Esophagus muscularis mucosa (tissue), 4 donors: ENCODE data around the gene KLF7. TPM values are rescaled to one million over a fixed set of nuclear protein-coding genes. Genes with fewer than 3 reads are reported as not detected.

ENCODE experiments used
- DNase-seq: peaks from one replicate; pipeline ENCODE4 v3.0.0-alpha.2; 2017; ENCODE audit errors: extremely low spot score
- H3K27ac ChIP-seq, 4 donors: fragments of 200-600 bp; sonication (generic); replicated peaks in 1 of 4; 1 replicate in 3 of 4; 2 replicates in 1 of 4; pipeline ENCODE4 v1.5.1; 2016 to 2019; ENCODE audit warnings: mild to moderate bottlenecking in 1 of 4
- H3K27me3 ChIP-seq, 4 donors: fragments of 200-600 bp; sonication (generic); one replicate each; pipeline versions ENCODE4 v1.5.1 to v1.6.0; 2016 to 2019
- H3K36me3 ChIP-seq, 4 donors: fragments of 200-600 bp; sonication (generic); one replicate each; pipeline ENCODE4 v1.5.1; 2016 to 2019
- H3K4me1 ChIP-seq, 4 donors: fragments of 200-600 bp; sonication (generic); one replicate each; pipeline ENCODE4 v1.5.1; 2016 to 2019
- H3K4me3 ChIP-seq, 4 donors: fragments of 200-600 bp; sonication (generic); 1 replicate in 2 of 4; 2 replicates in 2 of 4; pipeline ENCODE4 v1.5.1; 2016 to 2019; ENCODE audit warnings: mild to moderate bottlenecking in 4 of 4, moderate library complexity in 1 of 4
- H3K9me3 ChIP-seq, 4 donors: fragments of 200-600 bp; sonication (generic); 1 replicate in 3 of 4; 2 replicates in 1 of 4; pipeline ENCODE4 v1.5.1; 2016 to 2019
- CTCF ChIP-seq, 3 experiments: fragments of 200-600 bp in 2 of 3; fragments of 450-650 bp in 1 of 3; sonication (generic) in 2 of 3; IDR thresholded peaks; one replicate each; pipeline ENCODE4 v1.5.1; 2017 to 2019; ENCODE audit warnings: antibody characterized with exemption in 3 of 3, mild to moderate bottlenecking in 2 of 3, moderate library complexity in 1 of 3
- EP300 ChIP-seq: sonication (generic); formaldehyde crosslinking; IDR thresholded peaks from one replicate; pipeline ENCODE4 v1.6.1; 2017; ENCODE audit warnings: antibody characterized with exemption
- POLR2A ChIP-seq: fragments of 450-650 bp; IDR thresholded peaks from one replicate; pipeline ENCODE4 v1.6.1; 2017; ENCODE audit warnings: antibody characterized with exemption, moderate library complexity, mild to moderate bottlenecking, low read depth
- POLR2AphosphoS5 ChIP-seq, 2 donors: sonication (generic); formaldehyde crosslinking; IDR thresholded peaks; one replicate each; pipeline ENCODE4 v1.6.1; 2017; ENCODE audit warnings: antibody characterized with exemption in 2 of 2
- WGBS: methylation state at CpG from one replicate; pipeline ENCODE4 v1.1.5; 2018; 5-methylcytosine and 5-hydroxymethylcytosine counted together
- intact Hi-C: fragments of 100-400 bp; cut with DNase I; formaldehyde crosslinking; loops from one replicate; pipeline ENCODE4 v1.15.1; 2023
- total RNA-seq, 4 donors: library from RNA; depleted of rRNA; stranded (reverse); fragments of >200 nt; gene quantifications; one replicate each; pipeline versions ENCODE4 v1.1.0 to v1.2.1, GENCODE V29; 2016

Gene KLF7
- total RNA-seq, 4 donors from 2014 or later: 25.3 to 47.4 (median 36.9) TPM

- Histone ChIP-seq H3K4me1 (peaks cover 0 to 15% (median 3%) of the 10 kb centered on the region in 4 donors), H3K9me3 (no peaks in the 10 kb centered on the region), H3K4me3 (no peak overlapping the region), H3K27ac (no peak overlapping the region), H3K27me3 (no peaks in the 10 kb centered on the region), H3K36me3 (no peaks in the 10 kb centered on the region)
- intact Hi-C loops: no loop called here
- WGBS: 76% methylated on average over 5 of the region's 5 CpGs
- DNase-seq: no peak
- no peak for TF ChIP-seq EP300
- TF ChIP-seq POLR2AphosphoS5 (IDR thresholded peaks at IDR 0.05): no peak
- no peak for TF ChIP-seq POLR2A
- no peak for TF ChIP-seq CTCF (IDR thresholded peaks at IDR 0.05)
These were observed 116.6 kb downstream of the KLF7 start for GRCh38 chr2:207049122-207049521.

- H3K27ac ChIP-seq: no peak overlapping the region
- no peak for TF ChIP-seq POLR2AphosphoS5 (IDR thresholded peaks at IDR 0.05)
- TF ChIP-seq CTCF (IDR thresholded peaks at IDR 0.05): no peak
- TF ChIP-seq POLR2A: no peak
- no peak for TF ChIP-seq EP300
- intact Hi-C loops: no loop called here
- H3K27me3 ChIP-seq: no peaks in the 10 kb centered on the region
- no peaks in the 10 kb centered on the region for H3K36me3 ChIP-seq
- H3K9me3 ChIP-seq: no peaks in the 10 kb centered on the region
- peaks cover 0 to 15% (median 3%) of the 10 kb centered on the region in 4 donors for H3K4me1 ChIP-seq
- 69% methylated on average over 5 of the region's 5 CpGs for WGBS
- DNase-seq: no peak
- H3K4me3 ChIP-seq: no peak overlapping the region
These were observed 117.3 kb downstream of the KLF7 start for GRCh38 chr2:207048416-207048815.

GRCh38 chr2:207046724-207047123 lies 119.0 kb downstream of the KLF7 start:
- WGBS: 51% methylated on average over 5 of the region's 5 CpGs
- no peak overlapping the region for H3K27ac ChIP-seq
- peak in 2 of 3 experiments; percentile 13 to 15 for TF ChIP-seq CTCF (IDR thresholded peaks at IDR 0.05)
- TF ChIP-seq EP300: no peak
- TF ChIP-seq POLR2AphosphoS5 (IDR thresholded peaks at IDR 0.05): no peak
- intact Hi-C loops: no loop called here
- H3K4me3 ChIP-seq: no peak overlapping the region
- peaks cover 6 to 24% (median 9%) of the 10 kb centered on the region in 4 donors for H3K4me1 ChIP-seq
- no peak for DNase-seq
- H3K27me3 ChIP-seq: no peaks in the 10 kb centered on the region
- no peaks in the 10 kb centered on the region for H3K36me3 ChIP-seq
- H3K9me3 ChIP-seq: no peaks in the 10 kb centered on the region

- no peak overlapping the region for H3K4me3 ChIP-seq
- H3K36me3 ChIP-seq: no peaks in the 10 kb centered on the region
- intact Hi-C loops: no loop called here
- peaks cover 6 to 32% (median 19%) of the 10 kb centered on the region in 4 donors for H3K4me1 ChIP-seq
- H3K9me3 ChIP-seq: no peaks in the 10 kb centered on the region
- WGBS: 71% methylated on average over 3 of the region's 3 CpGs
- TF ChIP-seq EP300: no peak
- DNase-seq: no peak
- no peak overlapping the region for H3K27ac ChIP-seq
- H3K27me3 ChIP-seq: no peaks in the 10 kb centered on the region
These were observed 120.2 kb downstream of the KLF7 start for GRCh38 chr2:207045531-207045930.

GRCh38 chr2:207044379-207045362 lies 121.1 kb downstream of the KLF7 start:
- intact Hi-C loops: no loop called here
- H3K27me3 ChIP-seq: no peaks in the 10 kb centered on the region
- no peak overlapping the region for H3K4me3 ChIP-seq
- no peak for TF ChIP-seq CTCF (IDR thresholded peaks at IDR 0.05)
- TF ChIP-seq POLR2AphosphoS5 (IDR thresholded peaks at IDR 0.05): no peak
- DNase-seq: no peak
- H3K4me1 ChIP-seq: peaks cover 6 to 32% (median 19%) of the 10 kb centered on the region in 4 donors
- H3K9me3 ChIP-seq: no peaks in the 10 kb centered on the region
- no peaks in the 10 kb centered on the region for H3K36me3 ChIP-seq
- WGBS: 95% methylated on average over 13 of the region's 13 CpGs
- no peak overlapping the region for H3K27ac ChIP-seq
